Sigmoid colon (tissue), 3 donors: Measurements from ENCODE around the gene TENM3.

ENCODE experiments used
- POLR2A ChIP-seq, 2 donors: fragments of 450-650 bp; IDR thresholded peaks; one replicate each; pipeline ENCODE4 v1.6.1; 2016; ENCODE audit warnings: antibody characterized with exemption in 2 of 2, mild to moderate bottlenecking in 2 of 2, moderate library complexity in 2 of 2
- TF ChIP-seq, protein P1 (sequence below), 4 experiments: fragments of 450-650 bp in 3 of 4; fragments of 200-600 bp in 1 of 4; IDR thresholded peaks; one replicate each; pipeline ENCODE4 v1.5.1; 2016 to 2019; ENCODE audit warnings: antibody characterized with exemption in 4 of 4, mild to moderate bottlenecking in 3 of 4, moderate library complexity in 2 of 4

DNA sequence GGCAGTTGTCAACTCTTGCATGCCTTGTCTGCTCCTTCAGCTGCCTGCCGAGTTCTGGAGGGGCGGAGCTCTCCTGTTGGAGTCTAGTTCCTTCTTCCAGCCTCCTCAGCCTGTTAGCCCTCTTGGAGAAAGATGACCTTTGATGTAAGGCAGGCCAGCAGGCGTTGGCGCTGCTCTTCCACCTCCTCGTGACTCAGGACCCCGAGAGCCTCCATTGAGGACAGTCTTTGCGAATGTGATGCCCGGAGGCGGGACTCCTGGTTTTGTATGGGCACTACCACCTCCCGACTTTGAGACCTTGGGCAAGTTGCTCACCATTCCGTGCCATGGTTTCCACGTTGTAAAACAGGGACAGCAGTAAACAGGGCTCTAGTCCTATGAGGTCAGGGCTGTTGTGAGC lies 108.3 kb downstream of the TENM3 start:
- TF ChIP-seq, protein P1, sequence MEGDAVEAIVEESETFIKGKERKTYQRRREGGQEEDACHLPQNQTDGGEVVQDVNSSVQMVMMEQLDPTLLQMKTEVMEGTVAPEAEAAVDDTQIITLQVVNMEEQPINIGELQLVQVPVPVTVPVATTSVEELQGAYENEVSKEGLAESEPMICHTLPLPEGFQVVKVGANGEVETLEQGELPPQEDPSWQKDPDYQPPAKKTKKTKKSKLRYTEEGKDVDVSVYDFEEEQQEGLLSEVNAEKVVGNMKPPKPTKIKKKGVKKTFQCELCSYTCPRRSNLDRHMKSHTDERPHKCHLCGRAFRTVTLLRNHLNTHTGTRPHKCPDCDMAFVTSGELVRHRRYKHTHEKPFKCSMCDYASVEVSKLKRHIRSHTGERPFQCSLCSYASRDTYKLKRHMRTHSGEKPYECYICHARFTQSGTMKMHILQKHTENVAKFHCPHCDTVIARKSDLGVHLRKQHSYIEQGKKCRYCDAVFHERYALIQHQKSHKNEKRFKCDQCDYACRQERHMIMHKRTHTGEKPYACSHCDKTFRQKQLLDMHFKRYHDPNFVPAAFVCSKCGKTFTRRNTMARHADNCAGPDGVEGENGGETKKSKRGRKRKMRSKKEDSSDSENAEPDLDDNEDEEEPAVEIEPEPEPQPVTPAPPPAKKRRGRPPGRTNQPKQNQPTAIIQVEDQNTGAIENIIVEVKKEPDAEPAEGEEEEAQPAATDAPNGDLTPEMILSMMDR (IDR thresholded peaks at IDR 0.05), result no peak
- TF ChIP-seq POLR2A (IDR thresholded peaks at IDR 0.05), result no peak
